GM19324 (cell line): Measurements from ENCODE around the gene PARP15.
"Not testable (repeated sequence)": the region's sequence is repeated elsewhere in the genome, so short reads cannot be mapped to it uniquely, and the experiment has no call there.

ENCODE experiments used
- ATAC-seq: cut with Tn5 transposase; IDR thresholded peaks from one replicate; pipeline ENCODE4 v1.9.1; 2021; ENCODE audit warnings: mild to moderate bottlenecking, moderate library complexity; ENCODE audit not compliant: unreplicated experiment, low FRiP score

PARP15 gene

GRCh38 chr3:122577409-122578031 is at the start of gene PARP15:
Gene PARP15 (plus strand): TSS chr3:122577650. CDS start chr3:122577668, 18 bp downstream.
- ATAC-seq = no peak

- no peak for ATAC-seq
Measured at GRCh38 chr3:122530164-122530563, 47.3 kb upstream of the PARP15 start.

GRCh38 chr3:122533480-122533879 is 44.0 kb upstream of the PARP15 start:
- no peak for ATAC-seq

GRCh38 chr3:122533931-122534334 is 43.5 kb upstream of the PARP15 start:
- ATAC-seq = no peak

- no peak for ATAC-seq
Measured at GRCh38 chr3:122535964-122536631, 41.4 kb upstream of the PARP15 start.

- no peak for ATAC-seq
Measured at GRCh38 chr3:122536632-122537001, 40.8 kb upstream of the PARP15 start.

- no peak for ATAC-seq
Measured at GRCh38 chr3:122538956-122539490, 38.4 kb upstream of the PARP15 start.

- no peak for ATAC-seq
Measured at GRCh38 chr3:122546151-122546550, 31.3 kb upstream of the PARP15 start.

GRCh38 chr3:122548076-122548475 is 29.4 kb upstream of the PARP15 start:
- no peak for ATAC-seq

- no peak for ATAC-seq
Measured at GRCh38 chr3:122548619-122549018, 28.8 kb upstream of the PARP15 start.

GRCh38 chr3:122553171-122553570 is 24.3 kb upstream of the PARP15 start:
- ATAC-seq = no peak

- no peak for ATAC-seq
Measured at GRCh38 chr3:122555275-122556071, 22.0 kb upstream of the PARP15 start.

GRCh38 chr3:122557356-122557755 is 20.1 kb upstream of the PARP15 start:
- ATAC-seq = no peak

- ATAC-seq = no peak
Measured at GRCh38 chr3:122558605-122559004, 18.8 kb upstream of the PARP15 start.

GRCh38 chr3:122559906-122560305 is 17.5 kb upstream of the PARP15 start:
- no peak for ATAC-seq

GRCh38 chr3:122560680-122561079 is 16.8 kb upstream of the PARP15 start:
- ATAC-seq = no peak

GRCh38 chr3:122562923-122563716 is 14.3 kb upstream of the PARP15 start:
- ATAC-seq = no peak

- ATAC-seq = no peak
Measured at GRCh38 chr3:122563717-122564025, 13.8 kb upstream of the PARP15 start.

- ATAC-seq = peak; percentile 69
Measured at GRCh38 chr3:122564155-122564912, 13.1 kb upstream of the PARP15 start, which contains the start of the genes DTX3L and PARP9. Gene DTX3L (plus strand): TSS chr3:122564338. CDS start chr3:122564427, 89 bp downstream. Gene PARP9 (minus strand): TSS chr3:122564300. CDS start chr3:122559620, 4,680 bp downstream.

- ATAC-seq = not testable (repeated sequence)
Measured at GRCh38 chr3:122568131-122568530, 9.3 kb upstream of the PARP15 start.
